GM18508 (cell line): ENCODE data around the gene HECTD2.
"Not testable (repeated sequence)": the region's sequence is repeated elsewhere in the genome, so short reads cannot be mapped to it uniquely, and the experiment has no call there.

Experiments
- ATAC-seq: cut with Tn5 transposase; IDR thresholded peaks from one replicate; pipeline ENCODE4 v1.9.1; 2021; ENCODE audit warnings: moderate number of reproducible peaks; ENCODE audit not compliant: insufficient read depth, unreplicated experiment

The HECTD2 gene

GRCh38 chr10:91560827-91561226 lies 150.7 kb downstream of the HECTD2 start:
- not testable (repeated sequence) for ATAC-seq

GRCh38 chr10:91562839-91563581 lies 152.9 kb downstream of the HECTD2 start:
- ATAC-seq: no peak

- no peak for ATAC-seq
These were observed 153.9 kb downstream of the HECTD2 start for GRCh38 chr10:91564026-91564425.
